Panc1 (cell line): ENCODE data around the gene PARD3. TPM values are rescaled to one million over a fixed set of nuclear protein-coding genes. Genes with fewer than 3 reads are reported as not detected.

Experiments used
- ATAC-seq: fragments of 200-7000 bp; cut with Tn5 transposase; 2 replicates; pipeline ENCODE4 v1.9.1; 2020; ENCODE audit warnings: mild to moderate bottlenecking, moderate library complexity
- BruUV-seq: library from RNA; stranded (reverse); fragments of 400-500 nt; replicated peaks from 2 replicates; lab custom pipeline; 2021; lab: Mats Ljungman, UMichigan
- CTCF ChIA-PET: fragments of 300-600 bp; sonication (Branson Sonifier 250); formaldehyde crosslinking; loops from one replicate; lab custom pipeline; 2022; ENCODE audit warnings: antibody characterized with exemption; lab: Charles Lee
- POLR2A ChIA-PET: fragments of 300-600 bp; sonication (Branson Sonifier 250); formaldehyde crosslinking; loops from one replicate; lab custom pipeline; 2022; ENCODE audit warnings: antibody characterized with exemption; lab: Charles Lee
- DNase-seq: peaks from one replicate; pipeline ENCODE4 v3.0.0-alpha.2; 2010; ENCODE audit warnings: low read depth, low spot score
- H3K27ac ChIP-seq: 2 replicates; pipeline ENCODE4 v1.5.1; 2011; ENCODE audit warnings: mild to moderate bottlenecking, low read length, inconsistent platforms
- H3K27me3 ChIP-seq: fragments of 200-500 bp; sonication (Bioruptor generic); 2 replicates; pipeline ENCODE4 v1.6.0; 2014; ENCODE audit warnings: low read length, inconsistent platforms; ENCODE audit not compliant: control insufficient read depth, insufficient read depth
- H3K36me3 ChIP-seq: fragments of 200-500 bp; sonication (Bioruptor generic); 2 replicates; pipeline ENCODE4 v1.5.1; 2014; ENCODE audit warnings: inconsistent platforms, mild to moderate bottlenecking, low read length, moderate library complexity; ENCODE audit not compliant: control insufficient read depth, insufficient read depth
- H3K4me1 ChIP-seq: 2 replicates; pipeline ENCODE4 v1.5.1; 2011; ENCODE audit warnings: inconsistent platforms, mild to moderate bottlenecking, low read length, moderate library complexity; ENCODE audit not compliant: control insufficient read depth, insufficient read depth
- H3K4me3 ChIP-seq, 2 experiments: 2 replicates each; pipeline ENCODE4 v1.5.1; 2011 to 2012; ENCODE audit warnings: low read depth in 2 of 2, low read length in 2 of 2, mild to moderate bottlenecking in 2 of 2, inconsistent platforms in 1 of 2, moderate library complexity in 1 of 2
- H3K9me3 ChIP-seq: fragments of 200-500 bp; sonication (Bioruptor generic); 2 replicates; pipeline ENCODE4 v1.5.1; 2014; ENCODE audit warnings: low read depth, mild to moderate bottlenecking, inconsistent platforms, low read length, moderate library complexity; ENCODE audit not compliant: control insufficient read depth, insufficient read depth
- CTCF ChIP-seq: fragments of 450-650 bp; IDR thresholded peaks from 2 replicates; pipeline ENCODE4 v1.5.1; 2017; ENCODE audit warnings: mild to moderate bottlenecking
- POLR2AphosphoS5 ChIP-seq: IDR thresholded peaks from 2 replicates; pipeline ENCODE4 v1.6.1; 2012; ENCODE audit warnings: mild to moderate bottlenecking, low read depth, low read length, moderate library complexity
- REST ChIP-seq, 2 experiments: IDR thresholded peaks; 2 replicates each; pipeline ENCODE4 v1.6.1; 2011 to 2012; ENCODE audit warnings: low read depth in 2 of 2, control low read depth in 1 of 2, low read length in 1 of 2, mild to moderate bottlenecking in 1 of 2, moderate library complexity in 1 of 2; ENCODE audit not compliant: insufficient read depth in 1 of 2
- SIN3A ChIP-seq: IDR thresholded peaks from 2 replicates; pipeline ENCODE4 v1.6.1; 2012; ENCODE audit warnings: low read depth, mild to moderate bottlenecking, low read length, moderate library complexity, borderline replicate concordance; ENCODE audit not compliant: insufficient read depth
- TCF7L2 ChIP-seq: IDR thresholded peaks from 2 replicates; pipeline ENCODE4 v1.6.1; 2011; ENCODE audit warnings: mild to moderate bottlenecking, low read depth, low read length, inconsistent platforms
- in situ Hi-C: cut with HindIII; loops from 2 replicates; pipeline ENCODE4 v1.10.0; 2016; ENCODE audit warnings: low sequenced_read_pairs, low pct_unique_long_range_greater_than_20kb
- intact Hi-C: fragments of 100-400 bp; cut with micrococcal nuclease; formaldehyde crosslinking; loops from one replicate; pipeline ENCODE4 v1.10.0; 2022; ENCODE audit not compliant: unreplicated experiment
- total RNA-seq: library from RNA; stranded (reverse); gene quantifications from one replicate; pipeline ENCODE4 v1.2.1, GENCODE V29; 2021; ENCODE audit not compliant: unreplicated experiment

PARD3 gene
- total RNA-seq, 1 experiment from 2014 or later: 29.8 TPM

DNA sequence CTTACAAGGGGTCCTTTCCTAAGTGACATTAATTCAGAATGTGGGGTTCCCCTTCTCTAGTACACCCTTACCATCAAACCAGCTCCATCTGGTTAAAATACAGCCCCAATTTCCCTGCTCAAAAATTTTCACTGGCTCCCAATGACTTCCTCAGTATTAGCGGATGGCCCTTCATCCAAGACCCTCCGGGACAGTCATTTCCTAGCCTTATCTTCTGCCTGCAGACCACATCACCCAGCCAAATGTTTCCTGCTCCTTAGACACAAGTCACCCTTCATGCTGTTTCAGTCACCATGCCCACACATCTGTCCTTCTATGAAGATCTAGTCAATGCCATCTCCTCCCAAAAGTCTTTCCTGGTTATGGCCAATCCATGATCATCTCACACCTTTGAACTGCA, 45.2 kb downstream of the PARD3 start:
- intact Hi-C loops: no loop called here
- H3K9me3 ChIP-seq: no peaks in the 10 kb centered on the region
- H3K4me1 ChIP-seq: no peaks in the 10 kb centered on the region; the same call in 1 of the 2 replicates
- H3K4me3 ChIP-seq: no peak overlapping the region
- no peak overlapping the region for H3K27ac ChIP-seq
- BruUV-seq: no TSS peak
- CTCF ChIA-PET: no interaction called here
- no peaks in the 10 kb centered on the region for H3K27me3 ChIP-seq
- in situ Hi-C loops: no loop called here
- no peak for DNase-seq
- no peak for ATAC-seq
- TF ChIP-seq CTCF: no peak
- POLR2A ChIA-PET: no interaction called here
- H3K36me3 ChIP-seq: no peaks in the 10 kb centered on the region

DNA sequence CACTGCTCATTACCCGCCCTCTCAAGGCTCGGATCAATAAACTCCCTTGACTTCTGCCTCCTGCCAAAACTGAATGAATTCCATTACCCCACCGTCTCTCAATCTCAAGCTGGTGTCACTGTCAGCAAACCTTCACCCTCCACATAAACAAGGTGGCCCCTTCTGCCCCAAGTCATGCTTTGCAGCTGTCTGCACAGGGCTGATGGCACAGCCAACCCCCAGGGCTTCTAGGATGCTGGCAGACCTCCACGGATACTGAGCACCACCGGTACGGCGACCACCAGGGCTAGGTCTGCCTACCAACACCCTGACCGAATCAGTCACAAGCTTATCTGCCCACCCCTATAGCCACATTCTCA, 46.1 kb downstream of the PARD3 start:
- Histone ChIP-seq H3K9me3 (no peaks in the 10 kb centered on the region), H3K4me1 (no peaks in the 10 kb centered on the region; the same call in 1 of the 2 replicates), H3K27ac (no peak overlapping the region), H3K4me3 (no peak overlapping the region), H3K27me3 (no peaks in the 10 kb centered on the region), H3K36me3 (no peaks in the 10 kb centered on the region)
- ATAC-seq (no peak), DNase-seq (no peak)
- BruUV-seq: no TSS peak
- intact Hi-C loops: no loop called here
- CTCF ChIA-PET: no interaction called here
- TF ChIP-seq POLR2AphosphoS5 (no peak), REST (IDR thresholded peaks at IDR 0.05; ENCODE audit: insufficient read depth in 1 of 2, low read depth in 2 of 2, low read length in 1 of 2) (no peak), CTCF (no peak), SIN3A (no peak), TCF7L2 (no peak)
- POLR2A ChIA-PET: no interaction called here
- in situ Hi-C loops: no loop called here
